ENCODE results near the gene LRRC8A.
"Not testable (repeated sequence)": the region's sequence is repeated elsewhere in the genome, so short reads cannot be mapped to it uniquely, and the experiment has no call there.

Gene LRRC8A

DNA sequence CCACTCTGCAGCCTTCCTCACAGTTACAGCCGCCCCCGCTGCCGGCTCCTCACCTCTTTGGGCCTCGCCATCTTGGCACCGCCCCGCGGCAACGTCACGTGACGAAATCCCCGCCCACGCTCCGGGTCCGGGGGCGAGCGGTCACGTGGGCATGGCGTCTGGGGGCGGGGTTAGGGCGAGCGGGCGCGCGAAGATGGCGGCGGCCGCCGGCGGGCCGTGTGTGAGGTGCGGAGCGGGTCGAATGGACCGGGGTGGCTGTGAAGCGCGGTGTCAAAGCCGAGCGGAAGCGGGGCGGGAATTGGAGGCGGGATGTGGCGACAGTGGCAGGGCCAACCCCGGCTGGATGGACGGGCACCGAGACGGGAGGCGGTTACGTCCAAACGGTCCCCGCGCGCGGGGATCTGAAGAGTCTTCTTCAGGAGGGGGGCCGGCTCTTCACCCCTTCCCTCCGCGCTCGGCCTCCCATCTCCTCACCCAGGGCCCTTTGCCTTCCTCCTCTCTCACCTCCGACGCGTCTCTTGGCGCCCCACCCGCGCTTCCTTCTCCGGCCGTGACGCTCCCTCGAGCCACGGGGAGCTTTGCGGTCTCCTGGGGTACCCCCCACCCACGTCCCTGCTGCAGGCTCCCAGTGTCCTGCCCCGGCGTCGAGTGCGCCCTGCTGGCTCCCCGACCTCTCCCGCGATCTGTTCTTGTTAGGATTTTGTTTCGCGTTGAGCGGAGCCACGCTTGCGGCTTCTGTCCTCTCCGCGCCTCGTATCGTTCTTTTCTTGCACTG, 65.8 kb downstream of the LRRC8A start, which contains the start of the genes DOLK and NUP188:
Gene DOLK (minus strand): TSS at position 77 of the 775 bp plus-strand sequence. CDS start 300 bp downstream, outside the sequence.
Gene NUP188 (plus strand): TSS at position 173 of the 775 bp plus-strand sequence. CDS start 21 bp downstream, at position 194.
- DNase-seq (ENCODE audit: low read depth in 1 of 2, low spot score in 1 of 2): peak; percentile 99

GRCh38 chr9:128961403-128961802, 79.5 kb downstream of the LRRC8A start:
- DNase-seq (ENCODE audit: low read depth in 1 of 2, low spot score in 1 of 2): not testable (repeated sequence)
